ENCODE data around the gene FKBP8. TPM values are rescaled to one million over a fixed set of nuclear protein-coding genes. Genes with fewer than 3 reads are reported as not detected.

The FKBP8 gene
- total RNA-seq, 1 experiment from 2014 or later, result 231 TPM

- Histone ChIP-seq H3K9me3 (ENCODE audit: insufficient read depth, low read depth) (no peaks in the 10 kb centered on the region), H3K79me2 (ENCODE audit: low read depth) (peaks cover 14% of the 10 kb centered on the region; the same call in 1 of the 2 replicates), H2AFZ (no peak overlapping the region), H3K27me3 (ENCODE audit: insufficient read depth, low read depth) (no peaks in the 10 kb centered on the region), H3K9me2 (ENCODE audit: insufficient read depth) (no peaks in the 10 kb centered on the region), H3K4me1 (replicated peaks; ENCODE audit: insufficient read depth) (peaks cover 11% of the 10 kb centered on the region), H3K4me2 (no peak overlapping the region), H3K36me3 (ENCODE audit: low read depth) (no peaks in the 10 kb centered on the region; the same call in 1 of the 2 replicates), H4K20me1 (ENCODE audit: insufficient read depth) (no peaks in the 10 kb centered on the region), H3F3A (ENCODE audit: insufficient read depth, low read depth) (peaks cover 23% of the 10 kb centered on the region; the same call in 1 of the 2 replicates), H3K27ac (no peak overlapping the region), H3K4me3 (no peak overlapping the region)
- BruUV-seq (replicated peaks), result no TSS peak
- no peak for TF ChIP-seq EZH2 (IDR thresholded peaks at IDR 0.05; ENCODE audit: low read depth)
- TF ChIP-seq, protein P1, sequence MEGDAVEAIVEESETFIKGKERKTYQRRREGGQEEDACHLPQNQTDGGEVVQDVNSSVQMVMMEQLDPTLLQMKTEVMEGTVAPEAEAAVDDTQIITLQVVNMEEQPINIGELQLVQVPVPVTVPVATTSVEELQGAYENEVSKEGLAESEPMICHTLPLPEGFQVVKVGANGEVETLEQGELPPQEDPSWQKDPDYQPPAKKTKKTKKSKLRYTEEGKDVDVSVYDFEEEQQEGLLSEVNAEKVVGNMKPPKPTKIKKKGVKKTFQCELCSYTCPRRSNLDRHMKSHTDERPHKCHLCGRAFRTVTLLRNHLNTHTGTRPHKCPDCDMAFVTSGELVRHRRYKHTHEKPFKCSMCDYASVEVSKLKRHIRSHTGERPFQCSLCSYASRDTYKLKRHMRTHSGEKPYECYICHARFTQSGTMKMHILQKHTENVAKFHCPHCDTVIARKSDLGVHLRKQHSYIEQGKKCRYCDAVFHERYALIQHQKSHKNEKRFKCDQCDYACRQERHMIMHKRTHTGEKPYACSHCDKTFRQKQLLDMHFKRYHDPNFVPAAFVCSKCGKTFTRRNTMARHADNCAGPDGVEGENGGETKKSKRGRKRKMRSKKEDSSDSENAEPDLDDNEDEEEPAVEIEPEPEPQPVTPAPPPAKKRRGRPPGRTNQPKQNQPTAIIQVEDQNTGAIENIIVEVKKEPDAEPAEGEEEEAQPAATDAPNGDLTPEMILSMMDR (conservative IDR thresholded peaks at IDR 0.05), result no peak
- intact Hi-C loops (cut with micrococcal nuclease; ENCODE audit: unreplicated experiment), result loop anchor here (5.0 kb wide), 1 partner anchor 246 kb away; the partner anchor contains the start of gene UPF1
- ChIA-PET CTCF (interaction anchor here (0.6 kb wide), 2 partner anchors 405 to 600 kb away, joined by 3 to 4 read pairs; no protein-coding TSS in a partner anchor), POLR2A (ENCODE audit: unreplicated experiment) (no interaction called here)
- DNase-seq, result no peak
Measured at GRCh38 chr19:18586306-18586705, 42.9 kb upstream of the FKBP8 start.

DNA sequence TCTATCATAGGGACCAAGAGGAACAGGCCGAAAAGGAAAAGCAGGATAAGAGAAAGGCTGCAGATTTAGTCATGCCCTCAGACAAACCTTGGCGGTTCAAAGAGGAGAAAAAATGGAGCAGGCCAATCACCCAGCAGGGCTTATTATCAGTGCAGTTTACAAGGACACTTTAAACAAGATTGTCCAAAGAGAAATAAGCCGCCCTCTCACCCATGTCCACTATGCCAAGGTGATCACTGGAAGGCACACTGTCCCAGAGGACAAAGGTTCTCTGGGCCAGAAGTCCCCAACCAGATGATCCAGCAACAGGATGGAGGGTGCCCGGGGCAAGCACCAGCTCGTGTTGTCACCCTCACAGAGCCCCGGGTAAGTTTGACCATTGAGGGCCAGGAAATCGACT, 36.9 kb upstream of the FKBP8 start:
- peaks cover 10% of the 10 kb centered on the region for H3K36me3 ChIP-seq (ENCODE audit: low read depth)
- peaks cover 8% of the 10 kb centered on the region; the same call in 1 of the 2 replicates for H4K20me1 ChIP-seq (ENCODE audit: insufficient read depth)
- no peak overlapping the region for H3K27ac ChIP-seq
- TF ChIP-seq, protein P1 (conservative IDR thresholded peaks at IDR 0.05), result no peak
- no peak for TF ChIP-seq EZH2 (IDR thresholded peaks at IDR 0.05; ENCODE audit: low read depth)
- H3K27me3 ChIP-seq (ENCODE audit: insufficient read depth, low read depth), result no peaks in the 10 kb centered on the region
- H3K4me1 ChIP-seq (replicated peaks; ENCODE audit: insufficient read depth), result no peaks in the 10 kb centered on the region
- no peak overlapping the region for H3K4me2 ChIP-seq
- ChIA-PET CTCF (no interaction called here), POLR2A (ENCODE audit: unreplicated experiment) (no interaction called here)
- H3K79me2 ChIP-seq (ENCODE audit: low read depth), result no peaks in the 10 kb centered on the region
- no peak overlapping the region for H2AFZ ChIP-seq
- DNase-seq, result no peak
- H3K9me3 ChIP-seq (ENCODE audit: insufficient read depth, low read depth), result no peaks in the 10 kb centered on the region
- no TSS peak for BruUV-seq (replicated peaks)
- no peaks in the 10 kb centered on the region for H3K9me2 ChIP-seq (ENCODE audit: insufficient read depth)
- H3F3A ChIP-seq (ENCODE audit: insufficient read depth, low read depth), result peaks cover 47% of the 10 kb centered on the region
- no peak overlapping the region for H3K4me3 ChIP-seq
- intact Hi-C loops (cut with micrococcal nuclease; ENCODE audit: unreplicated experiment), result no loop called here

DNA sequence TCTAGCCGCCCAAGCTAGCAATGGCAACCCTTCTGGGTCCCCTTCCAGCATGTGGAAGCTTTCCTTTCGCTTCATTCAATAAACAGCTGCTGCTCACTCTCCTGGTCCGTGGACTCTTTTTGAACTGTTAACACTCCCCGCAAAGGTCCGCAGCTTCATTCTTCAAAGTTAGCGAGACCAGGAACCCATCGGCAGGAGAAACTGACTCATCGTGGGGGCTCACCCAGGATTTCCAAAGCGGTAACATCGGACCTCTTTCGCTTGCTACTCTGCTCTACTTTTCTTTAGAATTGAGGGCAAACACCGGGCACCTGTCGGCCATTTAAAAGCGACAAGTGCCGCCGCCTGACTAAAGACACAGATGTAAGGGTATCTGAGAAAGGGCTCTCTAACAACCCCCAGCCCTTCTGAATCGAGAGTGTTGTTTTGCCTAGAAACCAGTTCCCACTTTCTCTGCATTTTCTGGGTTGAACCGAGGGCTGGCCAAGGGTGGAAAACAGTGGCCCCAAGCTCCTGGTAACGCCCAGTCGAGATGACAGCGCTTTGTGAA, 34.1 kb upstream of the FKBP8 start:
- POLR2A ChIA-PET (ENCODE audit: unreplicated experiment), result no interaction called here
- BruUV-seq (replicated peaks), result no TSS peak
- no peak for TF ChIP-seq EZH2 (IDR thresholded peaks at IDR 0.05; ENCODE audit: low read depth)
- TF ChIP-seq, protein P1 (conservative IDR thresholded peaks at IDR 0.05), result no peak
- Histone ChIP-seq H3K4me3 (no peak overlapping the region), H3K27ac (no peak overlapping the region), H3K79me2 (ENCODE audit: low read depth) (peaks cover 29% of the 10 kb centered on the region), H3K4me1 (replicated peaks; ENCODE audit: insufficient read depth) (peaks cover 10% of the 10 kb centered on the region), H3K4me2 (no peak overlapping the region), H3K9me3 (ENCODE audit: insufficient read depth, low read depth) (no peaks in the 10 kb centered on the region), H4K20me1 (ENCODE audit: insufficient read depth) (peaks cover 37% of the 10 kb centered on the region), H3K27me3 (ENCODE audit: insufficient read depth, low read depth) (no peaks in the 10 kb centered on the region), H3K9me2 (ENCODE audit: insufficient read depth) (no peaks in the 10 kb centered on the region), H3F3A (ENCODE audit: insufficient read depth, low read depth) (peaks cover 74% of the 10 kb centered on the region), H3K36me3 (ENCODE audit: low read depth) (peaks cover 29% of the 10 kb centered on the region), H2AFZ (no peak overlapping the region)
- CTCF ChIA-PET, result no interaction called here
- no peak for DNase-seq
- intact Hi-C loops (cut with micrococcal nuclease; ENCODE audit: unreplicated experiment), result loop anchor here (10.0 kb wide), 1 partner anchor 337 kb away; the partner anchor contains the start of genes COPE and DDX49
